SU-DHL-6 (cell line): ENCODE measurements around the gene GNL2.

ENCODE experiments used
- H2AFZ ChIP-seq: fragments of 200-600 bp; sonication (generic); 2 replicates; pipeline ENCODE4 v1.6.1; 2014; ENCODE audit warnings: low read depth, mild to moderate bottlenecking, moderate library complexity, mixed read lengths, antibody characterized with exemption, low read length; ENCODE audit not compliant: severe bottlenecking
- H3F3A ChIP-seq: fragments of 200-600 bp; shearing (Covaris generic); 2 replicates; pipeline ENCODE4 v1.6.0; 2016; ENCODE audit warnings: antibody characterized with exemption, mild to moderate bottlenecking; ENCODE audit not compliant: insufficient read depth
- H3K27ac ChIP-seq: fragments of 200-600 bp; sonication (generic); 2 replicates; pipeline ENCODE4 v1.5.1; 2016; ENCODE audit warnings: low read depth, mild to moderate bottlenecking, low read length, moderate library complexity, mixed read lengths
- H3K27me3 ChIP-seq: fragments of 200-600 bp; sonication (generic), shearing (Covaris generic); 2 replicates; pipeline ENCODE4 v1.6.0; 2014; ENCODE audit warnings: mild to moderate bottlenecking, low read length
- H3K36me3 ChIP-seq: fragments of 200-600 bp; sonication (generic); 2 replicates; pipeline ENCODE4 v1.6.1; 2014; ENCODE audit warnings: mild to moderate bottlenecking, low read length, mixed read lengths
- H3K4me2 ChIP-seq: fragments of 300-600, 200-600 bp; shearing (Covaris generic), sonication (generic); 2 replicates; pipeline ENCODE4 v1.6.0; 2014; ENCODE audit warnings: low read length, low read depth, mild to moderate bottlenecking; ENCODE audit not compliant: poor library complexity, severe bottlenecking
- H3K4me3 ChIP-seq: fragments of 200-600 bp; sonication (generic); 2 replicates; pipeline ENCODE4 v1.5.1; 2014; ENCODE audit warnings: antibody characterized with exemption, low read length, mild to moderate bottlenecking, mixed read lengths; ENCODE audit not compliant: insufficient read depth, poor library complexity, severe bottlenecking
- H3K79me2 ChIP-seq: fragments of 200-600 bp; sonication (generic); 2 replicates; pipeline ENCODE4 v1.6.1; 2014; ENCODE audit warnings: mild to moderate bottlenecking, low read length, moderate library complexity; ENCODE audit not compliant: insufficient read depth
- H3K9ac ChIP-seq: fragments of 200-600 bp; sonication (generic); 2 replicates; pipeline ENCODE4 v1.7.0; 2014; ENCODE audit warnings: mild to moderate bottlenecking, low read length
- H3K9me2 ChIP-seq: fragments of 200-600 bp; sonication (generic); replicated peaks from 2 replicates; pipeline ENCODE4 v1.6.1; 2014; ENCODE audit warnings: low read length; ENCODE audit not compliant: insufficient read depth
- H3K9me3 ChIP-seq: fragments of 200-600 bp; sonication (generic); 2 replicates; pipeline ENCODE4 v1.6.1; 2014; ENCODE audit warnings: low read length, mixed read lengths; ENCODE audit not compliant: insufficient read depth
- H4K20me1 ChIP-seq: fragments of 200-600 bp; sonication (generic); 2 replicates; pipeline ENCODE4 v1.6.1; 2014; ENCODE audit warnings: low read depth, mild to moderate bottlenecking, antibody characterized with exemption, low read length, moderate library complexity, mixed read lengths
- CTCF ChIP-seq: fragments of 200-600 bp; sonication (generic); IDR thresholded peaks from one replicate; pipeline ENCODE4 v1.5.1; 2017; ENCODE audit warnings: antibody characterized with exemption, mild to moderate bottlenecking, low read length, moderate library complexity; ENCODE audit not compliant: insufficient read depth, poor library complexity, severe bottlenecking
- EZH2phosphoT487 ChIP-seq: fragments of 200-600 bp; sonication (generic), shearing (Covaris generic); conservative IDR thresholded peaks from 2 replicates; pipeline ENCODE4 v1.6.1; 2018; ENCODE audit warnings: mild to moderate bottlenecking, antibody characterized with exemption, low read length, moderate library complexity, mixed read lengths

GNL2 gene

GRCh38 chr1:37634992-37635902 is 39.5 kb upstream of the GNL2 start:
- Histone ChIP-seq H3F3A (no peaks in the 10 kb centered on the region), H3K36me3 (no peaks in the 10 kb centered on the region), H4K20me1 (no peaks in the 10 kb centered on the region), H3K9me2 (no peaks in the 10 kb centered on the region), H3K4me3 (no peak overlapping the region), H2AFZ (no peak overlapping the region), H3K27me3 (no peaks in the 10 kb centered on the region), H3K9me3 (no peaks in the 10 kb centered on the region), H3K4me2 (no peak overlapping the region), H3K9ac (no peak overlapping the region), H3K79me2 (no peaks in the 10 kb centered on the region), H3K27ac (no peak overlapping the region)
- TF ChIP-seq EZH2phosphoT487: no peak
- TF ChIP-seq CTCF: no peak

GRCh38 chr1:37634244-37634991 is 38.7 kb upstream of the GNL2 start, which contains the start of gene RSPO1:
Gene RSPO1 (minus strand): TSS chr1:37634892. CDS start chr1:37629661, 5,231 bp downstream.
- Histone ChIP-seq H3K36me3 (no peaks in the 10 kb centered on the region), H3K27ac (no peak within 1 kb of the TSS)
- no peak for TF ChIP-seq CTCF
- TF ChIP-seq EZH2phosphoT487: no peak

GRCh38 chr1:37633938-37634243 is 38.2 kb upstream of the GNL2 start:
- no peaks in the 10 kb centered on the region for H3K9me3 ChIP-seq
- TF ChIP-seq CTCF: no peak
- no peak for TF ChIP-seq EZH2phosphoT487
- H3F3A ChIP-seq: no peaks in the 10 kb centered on the region
- H3K27me3 ChIP-seq: no peaks in the 10 kb centered on the region
- H3K79me2 ChIP-seq: no peaks in the 10 kb centered on the region
- H3K9me2 ChIP-seq: no peaks in the 10 kb centered on the region
- H3K4me2 ChIP-seq: no peak overlapping the region
- H3K27ac ChIP-seq: no peak overlapping the region
- no peaks in the 10 kb centered on the region for H4K20me1 ChIP-seq
- no peak overlapping the region for H3K4me3 ChIP-seq
- H2AFZ ChIP-seq: no peak overlapping the region
- no peak overlapping the region for H3K9ac ChIP-seq
- no peaks in the 10 kb centered on the region for H3K36me3 ChIP-seq

More at GRCh38 chr1:37634244-37634991, 38.7 kb upstream of the GNL2 start, which contains the start of gene RSPO1:
- no peak within 1 kb of the TSS for H3K9ac ChIP-seq
- no peak within 1 kb of the TSS for H3K4me2 ChIP-seq
- H4K20me1 ChIP-seq: no peaks in the 10 kb centered on the region
- H3K4me3 ChIP-seq: no peak within 1 kb of the TSS
- H3K79me2 ChIP-seq: no peaks in the 10 kb centered on the region
- no peaks in the 10 kb centered on the region for H3K9me3 ChIP-seq
- no peak within 1 kb of the TSS for H2AFZ ChIP-seq
- no peaks in the 10 kb centered on the region for H3F3A ChIP-seq
- H3K27me3 ChIP-seq: no peaks in the 10 kb centered on the region
- H3K9me2 ChIP-seq: no peaks in the 10 kb centered on the region
